Activated naive CD4-positive, alpha-beta T cell treated with anti-CD3 and anti-CD28 coated beads, Interleukin-2, amount 50 U/mL, for 72 hours (primary cell): ENCODE results near the gene IGDCC3. TPM values are rescaled to one million over a fixed set of nuclear protein-coding genes. Genes with fewer than 3 reads are reported as not detected.

Experiments
- ATAC-seq, 2 donors: fragments of 150-1000 bp; cut with Tn5 transposase; 2 replicates each; pipeline ENCODE4 v1.10.0; 2021; ENCODE audit warnings: mild to moderate bottlenecking in 2 of 2, moderate library complexity in 2 of 2
- DNase-seq, 2 donors: peaks; one replicate each; pipeline ENCODE4 v3.0.0; 2021 to 2022; ENCODE audit warnings: low spot score in 2 of 2
- H3K27ac Mint-ChIP-seq, 2 donors: one replicate each; pipeline ENCODE4 v1.8.0; 2022; ENCODE audit warnings: mild to moderate bottlenecking in 2 of 2, mixed read lengths in 2 of 2
- H3K36me3 Mint-ChIP-seq, 2 donors: one replicate each; pipeline ENCODE4 v1.8.0; 2022; ENCODE audit warnings: mixed read lengths in 2 of 2
- H3K9me3 Mint-ChIP-seq, 2 donors: one replicate each; pipeline ENCODE4 v1.8.0; 2022; ENCODE audit warnings: mixed read lengths in 2 of 2
- total RNA-seq, 2 donors: library from RNA; stranded (reverse); gene quantifications; one replicate each; pipeline ENCODE4 v1.2.3, GENCODE V29; 2022

Gene IGDCC3
- total RNA-seq, 2 donors from 2014 or later: not detected

GRCh38 chr15:65285291-65286068, 92.3 kb downstream of the IGDCC3 start:
- Mint-ChIP-seq H3K36me3 (peaks cover 5 to 6% of the 10 kb centered on the region in 2 donors), H3K27ac (peak overlapping the region; percentile 67 to 84), H3K9me3 (no peaks in the 10 kb centered on the region)
- no peak for DNase-seq
- ATAC-seq: no peak

- no peak for DNase-seq
- no peaks in the 10 kb centered on the region for H3K9me3 Mint-ChIP-seq
- ATAC-seq: no peak
- H3K27ac Mint-ChIP-seq: peak overlapping the region; percentile 45 to 68
- H3K36me3 Mint-ChIP-seq: peaks cover 0 to 11% of the 10 kb centered on the region in 2 donors
Measured at GRCh38 chr15:65278480-65278879, 99.3 kb downstream of the IGDCC3 start.

Other genes with a start within 250 kb of the IGDCC3 start
- gene PDCD7, start 244.2 kb downstream of the IGDCC3 start, total RNA-seq: 10 to 100 TPM; 34.2 to 36.6 TPM
- gene CLPX, start 192.7 kb downstream of the IGDCC3 start, total RNA-seq: 10 to 100 TPM; 66.6 to 84.1 TPM
- gene CILP, start 166.5 kb downstream of the IGDCC3 start, total RNA-seq: under 1 TPM in 1 of 2 donors, not detected in 1; 0.04 TPM
- gene PARP16, start 91.1 kb downstream of the IGDCC3 start, total RNA-seq: 10 to 100 TPM; 12.1 to 24.7 TPM
- not detected for gene RNU5A-1, start 82.0 kb downstream of the IGDCC3 start, total RNA-seq
- not detected for gene RNU5B-1, start 73.3 kb downstream of the IGDCC3 start, total RNA-seq
- under 1 TPM; 0.10 to 0.39 TPM for gene IGDCC4, start 44.9 kb upstream of the IGDCC3 start, total RNA-seq
- gene DPP8, start 139.7 kb upstream of the IGDCC3 start, total RNA-seq: 10 to 100 TPM; 29.9 to 35.9 TPM
- gene HACD3, start 152.5 kb upstream of the IGDCC3 start, total RNA-seq: 10 to 100 TPM; 23.3 to 45.0 TPM
- gene INTS14, start 233.1 kb upstream of the IGDCC3 start, total RNA-seq: 10 to 100 TPM; 48.5 to 55.4 TPM
- 10 to 100 TPM in 1 of 2 donors, 1 to 10 TPM in 1; 6.4 to 11.0 TPM for gene SLC24A1, start 243.9 kb upstream of the IGDCC3 start, total RNA-seq